ENCODE results near the gene NAGLU. TPM values are rescaled to one million over a fixed set of nuclear protein-coding genes. Genes with fewer than 3 reads are reported as not detected.

Gene NAGLU
- total and polyA plus RNA-seq, 2 of the 13 experiments (the other 11 are each of a cell fraction or from before 2014, with no cell fraction given), result 28.2 to 40.1 TPM

- TF ChIP-seq, protein P1, sequence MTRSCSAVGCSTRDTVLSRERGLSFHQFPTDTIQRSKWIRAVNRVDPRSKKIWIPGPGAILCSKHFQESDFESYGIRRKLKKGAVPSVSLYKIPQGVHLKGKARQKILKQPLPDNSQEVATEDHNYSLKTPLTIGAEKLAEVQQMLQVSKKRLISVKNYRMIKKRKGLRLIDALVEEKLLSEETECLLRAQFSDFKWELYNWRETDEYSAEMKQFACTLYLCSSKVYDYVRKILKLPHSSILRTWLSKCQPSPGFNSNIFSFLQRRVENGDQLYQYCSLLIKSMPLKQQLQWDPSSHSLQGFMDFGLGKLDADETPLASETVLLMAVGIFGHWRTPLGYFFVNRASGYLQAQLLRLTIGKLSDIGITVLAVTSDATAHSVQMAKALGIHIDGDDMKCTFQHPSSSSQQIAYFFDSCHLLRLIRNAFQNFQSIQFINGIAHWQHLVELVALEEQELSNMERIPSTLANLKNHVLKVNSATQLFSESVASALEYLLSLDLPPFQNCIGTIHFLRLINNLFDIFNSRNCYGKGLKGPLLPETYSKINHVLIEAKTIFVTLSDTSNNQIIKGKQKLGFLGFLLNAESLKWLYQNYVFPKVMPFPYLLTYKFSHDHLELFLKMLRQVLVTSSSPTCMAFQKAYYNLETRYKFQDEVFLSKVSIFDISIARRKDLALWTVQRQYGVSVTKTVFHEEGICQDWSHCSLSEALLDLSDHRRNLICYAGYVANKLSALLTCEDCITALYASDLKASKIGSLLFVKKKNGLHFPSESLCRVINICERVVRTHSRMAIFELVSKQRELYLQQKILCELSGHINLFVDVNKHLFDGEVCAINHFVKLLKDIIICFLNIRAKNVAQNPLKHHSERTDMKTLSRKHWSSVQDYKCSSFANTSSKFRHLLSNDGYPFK (CRISPR knock-in tag; IDR thresholded peaks at IDR 0.05; ENCODE audit: borderline replicate concordance), result 0 out of 2 replicates have a peak, but pooled peaks have one; percentile 22
- TF ChIP-seq STAT5B (CRISPR knock-in tag; IDR thresholded peaks at IDR 0.05), result no peak
- 0 out of 2 replicates have a peak, but pooled peaks have one; percentile 73 for TF ChIP-seq ZNF34 (CRISPR knock-in tag; IDR thresholded peaks at IDR 0.05; ENCODE audit: borderline replicate concordance)
- TF ChIP-seq RELA (CRISPR knock-in tag; IDR thresholded peaks at IDR 0.05), result no peak
- peak; percentile 64; the same call in 1 of the 2 replicates for TF ChIP-seq SPEN (CRISPR knock-in tag; IDR thresholded peaks at IDR 0.05; ENCODE audit: low read depth)
- TF ChIP-seq ZNF768 (CRISPR knock-in tag; IDR thresholded peaks at IDR 0.05), result no peak
- peak; percentile 10; the same call in 1 of the 2 replicates for TF ChIP-seq ZNF44 (CRISPR knock-in tag; IDR thresholded peaks at IDR 0.05)
- TF ChIP-seq RFX1 (IDR thresholded peaks at IDR 0.05), result no peak
- TF ChIP-seq, protein P2, sequence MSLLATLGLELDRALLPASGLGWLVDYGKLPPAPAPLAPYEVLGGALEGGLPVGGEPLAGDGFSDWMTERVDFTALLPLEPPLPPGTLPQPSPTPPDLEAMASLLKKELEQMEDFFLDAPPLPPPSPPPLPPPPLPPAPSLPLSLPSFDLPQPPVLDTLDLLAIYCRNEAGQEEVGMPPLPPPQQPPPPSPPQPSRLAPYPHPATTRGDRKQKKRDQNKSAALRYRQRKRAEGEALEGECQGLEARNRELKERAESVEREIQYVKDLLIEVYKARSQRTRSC (CRISPR knock-in tag; IDR thresholded peaks at IDR 0.05; ENCODE audit: low read depth), result no peak
- TF ChIP-seq CSRNP1 (CRISPR knock-in tag; IDR thresholded peaks at IDR 0.05), result no peak
- no peak for TF ChIP-seq ZNF569 (CRISPR knock-in tag; IDR thresholded peaks at IDR 0.05; ENCODE audit: borderline replicate concordance)
- TF ChIP-seq CCDC6 (CRISPR knock-in tag; IDR thresholded peaks at IDR 0.05), result no peak; the same call in 1 of the 2 replicates
- TF ChIP-seq ZNF225 (CRISPR knock-in tag; IDR thresholded peaks at IDR 0.05), result no peak; the same call in 1 of the 2 replicates
- TF ChIP-seq ZNF816 (CRISPR knock-in tag; IDR thresholded peaks at IDR 0.05; ENCODE audit: borderline replicate concordance), result no peak
- 0 out of 2 replicates have a peak, but pooled peaks have one; percentile 19 for TF ChIP-seq ETS1 (CRISPR knock-in tag; IDR thresholded peaks at IDR 0.05)
- TF ChIP-seq ZSCAN30 (CRISPR knock-in tag; IDR thresholded peaks at IDR 0.05), result 0 out of 2 replicates have a peak, but pooled peaks have one; percentile 73
- 0 out of 2 replicates have a peak, but pooled peaks have one; percentile 39 for TF ChIP-seq ZKSCAN1 (IDR thresholded peaks at IDR 0.05; ENCODE audit: low read length)
- TF ChIP-seq CREB1 (IDR thresholded peaks at IDR 0.05), result 0 out of 2 replicates have a peak, but pooled peaks have one; percentile 39
- no peak for TF ChIP-seq CREB1 (CRISPR knock-in tag; IDR thresholded peaks at IDR 0.05)
- no peak for TF ChIP-seq NCOA1 (CRISPR knock-in tag; IDR thresholded peaks at IDR 0.05)
- 0 out of 2 replicates have a peak, but pooled peaks have one; percentile 58 for TF ChIP-seq MLLT10 (CRISPR knock-in tag; IDR thresholded peaks at IDR 0.05)
- no peak for TF ChIP-seq SKIL (CRISPR knock-in tag; IDR thresholded peaks at IDR 0.05; ENCODE audit: borderline replicate concordance)
Observed at GRCh38 chr17:42562388-42563142, 26.5 kb downstream of the NAGLU start (continued).

Data from HepG2 (cell line).